ENCODE data around the gene ZRANB2.

DNA sequence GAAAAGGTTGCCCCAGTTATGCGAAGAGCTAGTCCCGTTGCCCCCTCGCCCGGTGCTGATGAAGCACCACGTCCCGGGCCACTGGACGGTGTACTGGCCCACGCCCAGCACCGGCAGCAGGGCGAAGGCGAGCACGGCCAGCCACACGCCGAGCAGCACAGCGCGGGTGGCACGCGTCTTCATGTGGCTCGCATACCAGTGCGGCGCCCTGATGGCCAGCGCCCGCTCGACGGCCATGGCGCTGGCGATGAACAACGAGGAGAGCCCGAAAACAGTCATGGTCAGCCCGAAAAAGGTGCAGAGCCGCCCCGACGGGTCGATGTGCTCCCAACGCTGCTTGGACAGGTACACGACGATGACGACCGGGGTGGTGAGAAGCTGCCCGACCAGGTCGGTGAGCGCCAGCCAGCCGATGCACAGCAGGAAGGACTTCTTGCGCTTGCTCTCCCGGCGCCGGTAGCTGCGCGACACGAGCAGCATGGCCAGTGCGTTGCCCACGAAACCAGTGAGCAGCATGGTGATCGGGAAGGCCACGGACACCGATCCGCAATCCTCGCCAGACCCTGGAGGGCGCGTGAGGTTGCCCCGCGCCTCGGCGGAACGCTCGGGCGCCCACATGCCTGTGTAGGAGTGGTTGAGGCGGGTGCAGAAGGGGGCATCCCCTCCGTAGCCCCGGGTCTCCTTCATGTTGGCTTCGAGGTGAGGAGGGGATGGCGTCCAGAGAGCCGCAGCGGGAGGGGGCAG, 33.8 kb downstream of the ZRANB2 start:
- TF ChIP-seq, protein P1, sequence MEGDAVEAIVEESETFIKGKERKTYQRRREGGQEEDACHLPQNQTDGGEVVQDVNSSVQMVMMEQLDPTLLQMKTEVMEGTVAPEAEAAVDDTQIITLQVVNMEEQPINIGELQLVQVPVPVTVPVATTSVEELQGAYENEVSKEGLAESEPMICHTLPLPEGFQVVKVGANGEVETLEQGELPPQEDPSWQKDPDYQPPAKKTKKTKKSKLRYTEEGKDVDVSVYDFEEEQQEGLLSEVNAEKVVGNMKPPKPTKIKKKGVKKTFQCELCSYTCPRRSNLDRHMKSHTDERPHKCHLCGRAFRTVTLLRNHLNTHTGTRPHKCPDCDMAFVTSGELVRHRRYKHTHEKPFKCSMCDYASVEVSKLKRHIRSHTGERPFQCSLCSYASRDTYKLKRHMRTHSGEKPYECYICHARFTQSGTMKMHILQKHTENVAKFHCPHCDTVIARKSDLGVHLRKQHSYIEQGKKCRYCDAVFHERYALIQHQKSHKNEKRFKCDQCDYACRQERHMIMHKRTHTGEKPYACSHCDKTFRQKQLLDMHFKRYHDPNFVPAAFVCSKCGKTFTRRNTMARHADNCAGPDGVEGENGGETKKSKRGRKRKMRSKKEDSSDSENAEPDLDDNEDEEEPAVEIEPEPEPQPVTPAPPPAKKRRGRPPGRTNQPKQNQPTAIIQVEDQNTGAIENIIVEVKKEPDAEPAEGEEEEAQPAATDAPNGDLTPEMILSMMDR (IDR thresholded peaks at IDR 0.05) = no peak
- no peak for TF ChIP-seq POLR2AphosphoS5 (IDR thresholded peaks at IDR 0.05)
- no peak for TF ChIP-seq EP300 (IDR thresholded peaks at IDR 0.05)
- TF ChIP-seq POLR2A (IDR thresholded peaks at IDR 0.05) = no peak

Measured in sigmoid colon (tissue), 4 donors.